HG02623 (cell line): ENCODE data around the gene NR2E1.

Experiments used
- ATAC-seq: cut with Tn5 transposase; IDR thresholded peaks from one replicate; pipeline ENCODE4 v1.9.1; 2021; ENCODE audit warnings: moderate library complexity; ENCODE audit not compliant: unreplicated experiment

Gene NR2E1

DNA sequence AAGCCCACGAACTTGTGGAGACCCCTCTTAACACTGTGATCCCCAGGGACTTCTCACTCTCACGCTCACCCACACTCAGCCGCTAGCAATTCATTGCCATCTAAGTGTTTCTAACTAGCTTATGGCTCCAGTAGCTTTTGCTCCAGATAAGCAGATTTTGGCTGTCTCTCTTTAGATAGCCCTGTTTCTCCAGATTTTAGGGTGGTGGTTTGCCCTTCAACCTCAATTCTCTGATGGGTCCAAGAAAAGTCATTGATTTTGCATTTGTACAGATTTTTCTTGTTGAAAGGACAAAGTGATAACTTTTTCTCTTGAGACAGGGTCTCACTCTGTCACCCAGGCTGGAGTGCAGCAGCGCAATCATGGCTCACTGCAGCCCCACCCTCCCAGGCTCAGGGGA is 41.2 kb downstream of the NR2E1 start:
- ATAC-seq, result no peak

DNA sequence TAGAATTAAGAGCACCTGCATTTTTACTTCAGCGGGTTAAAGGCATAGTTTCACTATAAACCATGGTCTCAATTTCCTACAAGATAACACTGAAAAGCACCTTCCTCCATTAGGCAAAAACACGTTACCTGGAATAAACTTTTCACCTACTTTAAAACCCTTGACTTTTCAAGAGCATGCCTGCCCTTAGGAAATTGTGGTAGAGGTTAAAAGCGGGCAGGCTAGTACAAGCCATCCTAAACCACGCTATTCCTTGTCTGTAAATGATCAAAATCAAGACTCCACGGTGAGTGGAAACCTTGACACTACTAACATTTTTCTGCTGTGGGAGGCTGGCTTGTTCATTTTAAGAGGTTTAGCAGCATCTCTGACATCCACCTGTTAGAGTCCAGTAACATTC is 43.9 kb downstream of the NR2E1 start:
- ATAC-seq, result no peak

DNA sequence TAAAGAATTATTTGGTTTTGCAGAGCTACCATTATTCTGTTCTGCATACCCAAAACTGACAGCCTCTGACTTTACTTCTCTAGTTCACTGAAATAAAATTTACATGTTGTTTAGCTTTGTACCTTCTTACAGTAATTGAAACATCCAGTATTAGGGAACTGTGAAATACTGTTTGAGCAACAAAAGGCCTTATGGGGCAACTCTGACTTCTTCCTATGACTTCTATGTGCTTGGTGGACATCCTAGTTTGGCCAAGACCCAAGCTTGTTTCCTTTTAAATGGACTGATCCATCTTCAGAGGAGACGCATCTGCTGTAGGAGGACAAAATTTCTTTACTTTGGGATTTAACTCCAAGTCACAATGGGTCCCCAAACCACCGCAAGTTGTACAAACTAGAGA is 44.7 kb downstream of the NR2E1 start:
- no peak for ATAC-seq

DNA sequence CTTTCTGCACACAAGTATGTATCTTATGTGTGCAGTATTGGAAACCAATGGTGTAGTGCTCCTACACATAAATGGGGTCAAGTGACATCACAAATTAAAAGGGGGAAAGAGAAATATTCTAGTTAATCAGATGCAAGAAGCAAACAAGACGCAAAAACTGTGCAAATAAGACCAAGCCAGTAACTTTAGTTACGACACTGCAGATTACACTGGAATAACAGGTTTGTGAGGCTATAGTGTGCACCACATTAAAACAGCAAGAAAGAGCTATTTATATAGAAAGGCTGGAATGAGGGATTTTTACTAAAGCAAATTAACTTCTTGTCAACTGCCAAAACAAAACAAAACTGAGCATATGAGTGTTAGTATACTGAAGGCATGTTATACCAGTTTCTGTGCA is 45.8 kb downstream of the NR2E1 start:
- no peak for ATAC-seq

DNA sequence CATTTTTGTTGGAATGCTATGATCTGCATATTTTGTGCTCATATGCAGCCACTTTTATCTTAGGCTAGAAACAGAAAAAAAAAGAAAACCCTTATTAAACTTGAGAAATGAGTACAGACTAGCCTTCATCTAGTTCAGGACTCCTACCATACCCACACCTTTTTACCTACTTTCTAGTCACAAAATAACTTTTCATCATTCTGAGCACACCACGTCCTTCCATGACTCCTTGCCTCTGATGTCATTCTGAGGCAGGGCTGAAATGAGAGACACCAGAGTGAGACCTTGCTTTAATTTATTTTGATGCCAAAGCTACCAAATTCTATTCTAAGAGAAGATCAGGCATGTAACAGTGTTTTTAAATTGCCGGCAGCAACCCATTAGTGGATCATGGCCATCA is 56.2 kb downstream of the NR2E1 start:
- no peak for ATAC-seq

DNA sequence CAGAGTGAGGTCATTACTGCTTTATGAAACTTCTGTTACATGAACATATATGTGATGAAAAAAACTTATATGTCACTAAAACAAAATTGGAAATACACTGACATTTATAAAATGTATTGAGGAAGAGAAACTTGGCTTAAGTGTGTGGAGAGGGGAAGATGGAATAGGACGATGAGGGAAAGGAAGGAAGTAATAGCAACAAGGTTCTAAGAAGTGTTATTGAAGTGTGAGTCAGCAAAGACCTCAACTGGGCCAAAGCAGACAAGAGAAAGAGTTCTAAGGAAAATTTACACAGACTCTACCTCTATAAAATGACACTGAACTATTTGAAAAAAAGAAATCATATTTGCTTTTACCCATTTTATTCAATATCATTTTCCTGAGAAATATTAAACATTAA is 56.7 kb downstream of the NR2E1 start:
- ATAC-seq, result no peak

DNA sequence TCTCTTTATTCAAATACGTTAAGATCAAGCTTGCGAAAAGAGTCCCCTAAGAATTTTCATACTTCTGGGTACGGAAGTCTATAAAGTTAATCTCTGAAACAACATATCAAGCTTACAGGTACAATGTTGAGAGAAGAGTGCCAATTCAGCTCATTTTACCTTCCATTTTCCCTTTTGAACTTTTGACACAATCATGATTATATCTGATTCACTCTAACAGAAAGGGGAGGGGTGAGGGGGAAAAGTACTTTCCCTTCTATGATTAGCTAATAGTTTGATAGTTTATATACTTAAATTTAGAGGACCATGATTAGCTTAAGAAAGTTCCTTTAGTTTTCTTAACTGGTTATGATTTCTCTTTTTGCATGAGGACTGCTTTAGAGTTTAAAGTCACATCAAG is 61.5 kb downstream of the NR2E1 start:
- ATAC-seq, result no peak

DNA sequence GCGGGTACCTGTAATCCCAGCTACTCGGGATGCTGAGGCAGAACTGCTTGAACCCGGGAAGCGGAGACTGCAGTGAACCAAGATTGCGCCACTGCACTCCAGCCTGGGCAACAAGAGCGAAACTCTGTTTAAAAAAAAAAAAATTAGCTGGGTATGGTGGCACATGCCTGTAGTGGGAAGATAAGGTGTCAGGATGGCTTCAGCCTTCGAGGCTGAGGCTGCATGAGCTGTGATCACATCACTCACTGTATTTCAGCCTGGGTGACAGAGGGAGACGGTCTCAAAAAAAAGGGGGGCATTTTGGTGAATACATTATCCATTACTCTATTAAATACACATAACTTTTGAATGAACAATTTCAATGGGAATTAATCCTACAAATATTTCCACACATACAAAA is 62.6 kb downstream of the NR2E1 start:
- ATAC-seq, result no peak

DNA sequence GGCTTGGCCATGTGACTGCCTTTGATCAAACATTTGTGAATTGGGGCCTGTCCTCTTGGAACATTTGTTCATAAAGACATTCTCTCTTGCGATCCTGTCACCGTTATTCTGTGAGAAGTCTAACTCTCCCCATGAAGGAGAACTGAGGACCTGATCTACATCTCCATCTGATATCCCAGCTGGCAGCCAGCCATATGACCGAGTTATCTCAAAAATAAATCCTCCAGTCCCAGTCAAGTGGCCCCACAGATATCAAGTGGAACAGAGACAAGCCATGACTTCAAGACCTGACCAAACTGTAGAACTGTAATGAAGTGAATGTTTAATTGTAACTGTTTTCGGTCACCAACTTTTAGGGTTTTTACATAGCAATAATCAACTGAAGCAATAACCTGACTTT is 69.3 kb downstream of the NR2E1 start:
- ATAC-seq, result no peak

DNA sequence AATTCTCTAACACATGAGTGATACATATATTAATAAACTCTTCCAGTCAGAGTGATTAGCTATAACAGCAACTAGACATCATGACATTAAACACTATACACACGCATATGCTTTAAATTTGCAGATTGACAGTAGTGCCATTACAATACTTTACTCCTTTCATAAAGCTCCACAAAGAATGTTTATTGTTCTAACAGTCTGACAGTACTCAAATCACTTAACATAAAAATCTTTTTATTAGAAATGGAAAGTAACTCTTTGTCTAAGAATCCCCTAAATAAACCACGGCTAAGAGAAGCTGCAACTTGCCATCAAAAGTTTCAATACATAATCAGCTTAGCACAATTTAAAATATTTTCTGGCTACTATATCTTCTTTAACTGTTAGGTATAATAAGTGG is 71.0 kb downstream of the NR2E1 start:
- ATAC-seq, result no peak

DNA sequence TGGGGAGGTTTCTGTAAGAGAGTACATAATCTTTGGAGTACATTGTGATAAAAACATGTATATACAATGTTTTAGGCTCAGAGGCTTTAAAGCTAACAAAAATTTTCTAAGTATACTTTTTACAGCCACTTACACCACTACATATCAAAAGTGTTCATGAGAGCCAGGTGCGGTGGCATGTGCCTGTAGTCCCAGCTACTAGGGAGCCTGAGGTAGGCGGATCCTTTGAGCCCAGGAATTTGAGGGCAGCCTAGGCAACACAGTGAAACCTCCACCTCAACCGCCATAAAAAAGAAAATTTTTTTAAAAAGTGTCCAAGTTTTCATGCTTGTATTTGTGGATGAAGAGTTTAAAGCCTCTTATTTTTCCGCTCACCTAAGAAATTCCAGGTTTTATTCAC is 72.5 kb downstream of the NR2E1 start:
- ATAC-seq, result no peak
